ENCODE measurements around the gene IFNL1.
"Not testable (repeated sequence)": the region's sequence is repeated elsewhere in the genome, so short reads cannot be mapped to it uniquely, and the experiment has no call there.

IFNL1 gene

GRCh38 chr19:39308531-39309304, 12.5 kb downstream of the IFNL1 start:
- no peak for DNase-seq

- DNase-seq, result not testable (repeated sequence)
These were observed 13.1 kb downstream of the IFNL1 start for GRCh38 chr19:39309305-39309670.

GRCh38 chr19:39310558-39311311, 14.5 kb downstream of the IFNL1 start:
- no peak for DNase-seq

GRCh38 chr19:39314016-39314728, 18.0 kb downstream of the IFNL1 start:
- no peak for DNase-seq

GRCh38 chr19:39315933-39316332, 19.7 kb downstream of the IFNL1 start:
- DNase-seq, result no peak

- DNase-seq, result no peak
These were observed 20.6 kb downstream of the IFNL1 start for GRCh38 chr19:39316627-39317321.

- no peak for DNase-seq
These were observed 21.3 kb downstream of the IFNL1 start for GRCh38 chr19:39317476-39317875.

- no peak for DNase-seq
These were observed 21.9 kb downstream of the IFNL1 start for GRCh38 chr19:39318071-39318470.

- no peak for DNase-seq
These were observed 22.5 kb downstream of the IFNL1 start for GRCh38 chr19:39318690-39319089.

GRCh38 chr19:39319098-39319891, 23.1 kb downstream of the IFNL1 start:
- no peak for DNase-seq

- DNase-seq, result no peak
These were observed 23.7 kb downstream of the IFNL1 start for GRCh38 chr19:39319892-39320248.

GRCh38 chr19:39321117-39321831, 25.1 kb downstream of the IFNL1 start:
- DNase-seq, result no peak

GRCh38 chr19:39321832-39322176, 25.6 kb downstream of the IFNL1 start:
- DNase-seq, result no peak

- no peak for DNase-seq
These were observed 28.1 kb downstream of the IFNL1 start for GRCh38 chr19:39324242-39324842.

GRCh38 chr19:39325778-39326665, 29.8 kb downstream of the IFNL1 start:
- no peak for DNase-seq

- no peak for DNase-seq
These were observed 31.3 kb downstream of the IFNL1 start for GRCh38 chr19:39327363-39328045.

GRCh38 chr19:39328046-39328705, 32.0 kb downstream of the IFNL1 start:
- DNase-seq, result peak; percentile 41 to 65

- DNase-seq, result no peak
These were observed 33.7 kb downstream of the IFNL1 start for GRCh38 chr19:39329948-39330347.

- no peak for DNase-seq
These were observed 36.1 kb downstream of the IFNL1 start for GRCh38 chr19:39332293-39332692.
